GM18520 (cell line): ENCODE results near the gene PTGER2.

Experiments used
- ATAC-seq: cut with Tn5 transposase; IDR thresholded peaks from one replicate; pipeline ENCODE4 v1.9.1; 2021; ENCODE audit not compliant: unreplicated experiment

Gene PTGER2

GRCh38 chr14:52336241-52336640 is 22.1 kb downstream of the PTGER2 start:
- ATAC-seq: no peak

GRCh38 chr14:52338051-52338681 is 24.1 kb downstream of the PTGER2 start:
- no peak for ATAC-seq

GRCh38 chr14:52339262-52339661 is 25.1 kb downstream of the PTGER2 start:
- no peak for ATAC-seq

- no peak for ATAC-seq
Observed at GRCh38 chr14:52342849-52343596, 28.9 kb downstream of the PTGER2 start.

GRCh38 chr14:52346778-52347177 is 32.7 kb downstream of the PTGER2 start:
- ATAC-seq: no peak

GRCh38 chr14:52348279-52348678 is 34.2 kb downstream of the PTGER2 start:
- no peak for ATAC-seq

- no peak for ATAC-seq
Observed at GRCh38 chr14:52348776-52349175, 34.7 kb downstream of the PTGER2 start.

- peak; percentile 60 for ATAC-seq
Observed at GRCh38 chr14:52349731-52350130, 35.6 kb downstream of the PTGER2 start.

GRCh38 chr14:52350445-52350844 is 36.3 kb downstream of the PTGER2 start:
- no peak for ATAC-seq

GRCh38 chr14:52351233-52352060 is 37.3 kb downstream of the PTGER2 start:
- peak; percentile 16 for ATAC-seq

GRCh38 chr14:52352061-52352491 is 38.0 kb downstream of the PTGER2 start:
- ATAC-seq: peak; percentile 66

- ATAC-seq: no peak
Observed at GRCh38 chr14:52352569-52352968, 38.5 kb downstream of the PTGER2 start.

GRCh38 chr14:52354242-52354641 is 40.1 kb downstream of the PTGER2 start:
- ATAC-seq: no peak

- ATAC-seq: no peak
Observed at GRCh38 chr14:52355016-52355431, 40.9 kb downstream of the PTGER2 start.

GRCh38 chr14:52355526-52355925 is 41.4 kb downstream of the PTGER2 start:
- no peak for ATAC-seq

GRCh38 chr14:52356025-52356424 is 41.9 kb downstream of the PTGER2 start:
- no peak for ATAC-seq

- ATAC-seq: no peak
Observed at GRCh38 chr14:52360831-52361230, 46.7 kb downstream of the PTGER2 start.

GRCh38 chr14:52363041-52363704 is 49.1 kb downstream of the PTGER2 start:
- ATAC-seq: no peak

GRCh38 chr14:52363961-52364360 is 49.8 kb downstream of the PTGER2 start:
- no peak for ATAC-seq

GRCh38 chr14:52365071-52365470 is 51.0 kb downstream of the PTGER2 start:
- no peak for ATAC-seq

- no peak for ATAC-seq
Observed at GRCh38 chr14:52366796-52367315, 52.7 kb downstream of the PTGER2 start.
